ENCODE data around the gene LCN12.

- TF ChIP-seq EZH2 (IDR thresholded peaks at IDR 0.05; ENCODE audit: borderline replicate concordance, low read depth, low read length, poor library complexity, severe bottlenecking) (no peak), CTCF (conservative IDR thresholded peaks at IDR 0.05; ENCODE audit: low read depth, low read length) (no peak)
Measured at GRCh38 chr9:136995772-136996311, 43.8 kb downstream of the LCN12 start.

Data from A673 (cell line).